GM23338 (cell line): ENCODE results near the gene CYP27A1. TPM values are rescaled to one million over a fixed set of nuclear protein-coding genes. Genes with fewer than 3 reads are reported as not detected.

Experiments used
- ATAC-seq: fragments of 200-7000 bp; cut with Tn5 transposase; 3 replicates; pipeline ENCODE4 v1.9.1; 2020
- DNase-seq: peaks from one replicate; pipeline ENCODE4 v3.0.0-alpha.2; 2015; ENCODE audit warnings: low spot score
- H2AFZ ChIP-seq: fragments of 200-600 bp; sonication (generic); 2 replicates; pipeline ENCODE4 v1.8.0; 2016; ENCODE audit warnings: antibody characterized with exemption, mild to moderate bottlenecking, moderate library complexity
- H3F3A ChIP-seq: fragments of 200-600 bp; sonication (generic); replicated peaks from 2 replicates; pipeline ENCODE4 v1.8.0; 2017; ENCODE audit warnings: antibody characterized with exemption, mixed run types, low read depth
- H3K27ac ChIP-seq: fragments of 200-600 bp; sonication (generic); 2 replicates; pipeline ENCODE4 v1.6.1; 2016; ENCODE audit warnings: low read depth
- H3K27me3 ChIP-seq: fragments of 200-600 bp; sonication (generic); 2 replicates; pipeline ENCODE4 v1.8.0; 2016; ENCODE audit warnings: mild to moderate bottlenecking, mixed run types, moderate library complexity; ENCODE audit not compliant: insufficient read depth
- H3K36me3 ChIP-seq: fragments of 200-600 bp; sonication (generic); 2 replicates; pipeline ENCODE4 v1.8.0; 2016; ENCODE audit warnings: mild to moderate bottlenecking; ENCODE audit not compliant: insufficient read depth
- H3K4me1 ChIP-seq: fragments of 200-600 bp; sonication (generic); 2 replicates; pipeline ENCODE4 v1.8.0; 2016; ENCODE audit warnings: mild to moderate bottlenecking, moderate library complexity; ENCODE audit not compliant: insufficient read depth
- H3K4me2 ChIP-seq: fragments of 200-600 bp; sonication (generic); 2 replicates; pipeline ENCODE4 v1.7.1; 2017; ENCODE audit warnings: mixed run types
- H3K4me3 ChIP-seq: fragments of 200-600 bp; sonication (generic); 2 replicates; pipeline ENCODE4 v1.6.1; 2016; ENCODE audit warnings: mixed run types
- H3K79me2 ChIP-seq: fragments of 200-600 bp; sonication (generic); replicated peaks from 2 replicates; pipeline ENCODE4 v1.8.0; 2017; ENCODE audit warnings: mild to moderate bottlenecking; ENCODE audit not compliant: insufficient read depth
- H3K9me2 ChIP-seq: fragments of 200-600 bp; sonication (generic); 2 replicates; pipeline ENCODE4 v1.8.0; 2017; ENCODE audit not compliant: insufficient read depth
- H4K20me1 ChIP-seq: fragments of 200-600 bp; sonication (generic); replicated peaks from 2 replicates; pipeline ENCODE4 v1.8.0; 2017; ENCODE audit warnings: mild to moderate bottlenecking; ENCODE audit not compliant: insufficient read depth
- H3K27ac Mint-ChIP-seq: 2 replicates; pipeline ENCODE4 v1.8.0; 2020; ENCODE audit warnings: inconsistent platforms, mild to moderate bottlenecking, moderate library complexity, mixed read lengths
- H3K27me3 Mint-ChIP-seq: 3 replicates; pipeline ENCODE4 v1.8.0; 2022; ENCODE audit warnings: low read depth, mild to moderate bottlenecking, moderate library complexity, mixed read lengths, inconsistent platforms; ENCODE audit not compliant: insufficient read depth, poor library complexity
- H3K36me3 Mint-ChIP-seq: 3 replicates; pipeline ENCODE4 v1.8.0; 2021; ENCODE audit warnings: low read depth, mild to moderate bottlenecking, inconsistent platforms, moderate library complexity, mixed read lengths
- H3K4me1 Mint-ChIP-seq: 3 replicates; pipeline ENCODE4 v1.8.0; 2020; ENCODE audit warnings: mild to moderate bottlenecking, inconsistent platforms, mixed read lengths
- H3K4me3 Mint-ChIP-seq: 3 replicates; pipeline ENCODE4 v1.8.0; 2021; ENCODE audit warnings: moderate library complexity, mild to moderate bottlenecking, inconsistent platforms, mixed read lengths
- H3K9me3 Mint-ChIP-seq: 3 replicates; pipeline ENCODE4 v1.8.0; 2020; ENCODE audit warnings: moderate library complexity, mild to moderate bottlenecking, inconsistent platforms, mixed read lengths
- CREB1 ChIP-seq: fragments of 250-450 bp; sonication (Bioruptor Pico); IDR thresholded peaks from 2 replicates; pipeline ENCODE4 v1.5.0; 2020; ENCODE audit warnings: low read depth, mild to moderate bottlenecking, moderate library complexity
- ETS1 ChIP-seq: IDR thresholded peaks from 2 replicates; pipeline ENCODE4 v1.6.1; 2016; ENCODE audit warnings: antibody characterized with exemption
- EZH2 ChIP-seq: fragments of 200-600 bp; sonication (generic); IDR thresholded peaks from one replicate; pipeline ENCODE4 v1.8.0; 2017; ENCODE audit warnings: antibody characterized with exemption, mild to moderate bottlenecking, low read depth; ENCODE audit not compliant: unreplicated experiment
- EZH2phosphoT487 ChIP-seq: fragments of 200-600 bp; sonication (generic); IDR thresholded peaks from one replicate; pipeline ENCODE4 v1.8.1; 2018; ENCODE audit warnings: antibody characterized with exemption; ENCODE audit not compliant: unreplicated experiment
- JUNB ChIP-seq: IDR thresholded peaks from one replicate; pipeline ENCODE4 v1.6.1; 2016; ENCODE audit warnings: antibody characterized with exemption; ENCODE audit not compliant: unreplicated experiment
- NANOG ChIP-seq: IDR thresholded peaks from 2 replicates; pipeline ENCODE4 v1.6.1; 2016; ENCODE audit warnings: antibody characterized with exemption, borderline replicate concordance
- POLR2AphosphoS5 ChIP-seq: IDR thresholded peaks from 2 replicates; pipeline ENCODE4 v1.6.1; 2016; ENCODE audit warnings: antibody characterized with exemption, low read depth
- REST ChIP-seq: IDR thresholded peaks from one replicate; pipeline ENCODE4 v1.6.1; 2018; ENCODE audit warnings: antibody characterized with exemption; ENCODE audit not compliant: unreplicated experiment
- STAT1 ChIP-seq: IDR thresholded peaks from one replicate; pipeline ENCODE4 v1.6.1; 2016; ENCODE audit warnings: antibody characterized with exemption; ENCODE audit not compliant: unreplicated experiment
- ZNF114 ChIP-seq: fragments of 250-450 bp; sonication (Bioruptor Pico); IDR thresholded peaks from 2 replicates; pipeline ENCODE4 v1.5.0; 2020; ENCODE audit warnings: mild to moderate bottlenecking, moderate library complexity
- ZNF331 ChIP-seq: fragments of 250-450 bp; sonication (Bioruptor Pico); IDR thresholded peaks from 2 replicates; pipeline ENCODE4 v1.5.0; 2020; ENCODE audit warnings: low read depth, mild to moderate bottlenecking, moderate library complexity
- polyA plus RNA-seq: library from polyadenylated mRNA; unstranded; fragments of >200 nt; fragmentation: Nextera tagmentation; extraction: Ambion mirVana; gene quantifications from 2 replicates; pipeline ENCODE4 v1.2.1, GENCODE V29; 2016
- total RNA-seq: library from RNA; depleted of rRNA; stranded (reverse); fragments of >200 nt; shearing (Covaris generic); gene quantifications from 2 replicates; pipeline ENCODE4 v1.2.3, GENCODE V29; 2014
- TF ChIP-seq, protein P1 (sequence below), 2 experiments: fragments of 200-600 bp in 1 of 2; sonication (generic) in 1 of 2; conservative IDR thresholded peaks; 2 replicates each; pipeline versions ENCODE4 v1.5.1 to v1.6.1; 2016 to 2017; ENCODE audit warnings: antibody characterized with exemption in 2 of 2, low read depth in 2 of 2, mild to moderate bottlenecking in 2 of 2, moderate library complexity in 1 of 2
- TF ChIP-seq, protein P2 (sequence below): fragments of 250-450 bp; sonication (Bioruptor Pico); IDR thresholded peaks from 2 replicates; pipeline ENCODE4 v1.5.0; 2020; ENCODE audit warnings: mild to moderate bottlenecking, moderate library complexity

The CYP27A1 gene
- total and polyA plus RNA-seq, 2 experiments from 2014 or later, result 2.2 to 6.9 TPM

DNA sequence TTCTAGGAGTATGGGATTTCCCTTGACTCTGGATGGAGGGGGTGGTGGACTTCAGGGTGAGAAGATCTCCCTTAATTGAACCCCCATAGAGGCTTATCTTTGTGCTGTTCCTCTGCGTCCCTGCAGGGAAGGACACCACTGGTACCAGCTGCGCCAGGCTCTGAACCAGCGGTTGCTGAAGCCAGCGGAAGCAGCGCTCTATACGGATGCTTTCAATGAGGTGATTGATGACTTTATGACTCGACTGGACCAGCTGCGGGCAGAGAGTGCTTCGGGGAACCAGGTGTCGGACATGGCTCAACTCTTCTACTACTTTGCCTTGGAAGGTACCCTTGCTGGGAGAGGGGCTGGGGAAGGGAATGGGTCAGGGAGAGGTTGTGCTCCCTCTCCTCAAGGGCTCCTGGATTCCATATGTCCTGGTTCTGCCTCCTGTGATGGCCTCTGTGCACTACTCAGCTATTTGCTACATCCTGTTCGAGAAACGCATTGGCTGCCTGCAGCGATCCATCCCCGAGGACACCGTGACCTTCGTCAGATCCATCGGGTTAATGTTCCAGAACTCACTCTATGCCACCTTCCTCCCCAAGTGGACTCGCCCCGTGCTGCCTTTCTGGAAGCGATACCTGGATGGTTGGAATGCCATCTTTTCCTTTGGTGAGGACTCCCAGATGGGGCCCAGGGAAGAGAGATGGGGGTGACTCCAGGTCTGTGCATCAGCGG lies 30.3 kb downstream of the CYP27A1 start:
- no peak overlapping the region for H3K4me3 Mint-ChIP-seq
- Histone ChIP-seq H3F3A (no peaks in the 10 kb centered on the region), H4K20me1 (no peaks in the 10 kb centered on the region), H3K9me2 (no peaks in the 10 kb centered on the region), H3K27me3 (no peaks in the 10 kb centered on the region), H3K36me3 (no peaks in the 10 kb centered on the region), H3K4me1 (no peaks in the 10 kb centered on the region), H2AFZ (no peak overlapping the region), H3K4me2 (no peak overlapping the region), H3K79me2 (no peaks in the 10 kb centered on the region), H3K4me3 (no peak overlapping the region), H3K27ac (no peak overlapping the region)
- DNase-seq, result no peak
- H3K27ac Mint-ChIP-seq, result no peak overlapping the region
- no peaks in the 10 kb centered on the region for H3K9me3 Mint-ChIP-seq
- peaks cover 4% of the 10 kb centered on the region for H3K27me3 Mint-ChIP-seq
- no peak for ATAC-seq
- no peaks in the 10 kb centered on the region for H3K36me3 Mint-ChIP-seq
- no peaks in the 10 kb centered on the region for H3K4me1 Mint-ChIP-seq
- no peak for TF ChIP-seq REST
- no peak for TF ChIP-seq POLR2AphosphoS5
- TF ChIP-seq, protein P1, sequence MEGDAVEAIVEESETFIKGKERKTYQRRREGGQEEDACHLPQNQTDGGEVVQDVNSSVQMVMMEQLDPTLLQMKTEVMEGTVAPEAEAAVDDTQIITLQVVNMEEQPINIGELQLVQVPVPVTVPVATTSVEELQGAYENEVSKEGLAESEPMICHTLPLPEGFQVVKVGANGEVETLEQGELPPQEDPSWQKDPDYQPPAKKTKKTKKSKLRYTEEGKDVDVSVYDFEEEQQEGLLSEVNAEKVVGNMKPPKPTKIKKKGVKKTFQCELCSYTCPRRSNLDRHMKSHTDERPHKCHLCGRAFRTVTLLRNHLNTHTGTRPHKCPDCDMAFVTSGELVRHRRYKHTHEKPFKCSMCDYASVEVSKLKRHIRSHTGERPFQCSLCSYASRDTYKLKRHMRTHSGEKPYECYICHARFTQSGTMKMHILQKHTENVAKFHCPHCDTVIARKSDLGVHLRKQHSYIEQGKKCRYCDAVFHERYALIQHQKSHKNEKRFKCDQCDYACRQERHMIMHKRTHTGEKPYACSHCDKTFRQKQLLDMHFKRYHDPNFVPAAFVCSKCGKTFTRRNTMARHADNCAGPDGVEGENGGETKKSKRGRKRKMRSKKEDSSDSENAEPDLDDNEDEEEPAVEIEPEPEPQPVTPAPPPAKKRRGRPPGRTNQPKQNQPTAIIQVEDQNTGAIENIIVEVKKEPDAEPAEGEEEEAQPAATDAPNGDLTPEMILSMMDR (conservative IDR thresholded peaks at IDR 0.05; ENCODE audit: low read depth in 2 of 2), result no peak
- TF ChIP-seq CREB1, result no peak
- TF ChIP-seq ETS1, result no peak
- TF ChIP-seq, protein P2, sequence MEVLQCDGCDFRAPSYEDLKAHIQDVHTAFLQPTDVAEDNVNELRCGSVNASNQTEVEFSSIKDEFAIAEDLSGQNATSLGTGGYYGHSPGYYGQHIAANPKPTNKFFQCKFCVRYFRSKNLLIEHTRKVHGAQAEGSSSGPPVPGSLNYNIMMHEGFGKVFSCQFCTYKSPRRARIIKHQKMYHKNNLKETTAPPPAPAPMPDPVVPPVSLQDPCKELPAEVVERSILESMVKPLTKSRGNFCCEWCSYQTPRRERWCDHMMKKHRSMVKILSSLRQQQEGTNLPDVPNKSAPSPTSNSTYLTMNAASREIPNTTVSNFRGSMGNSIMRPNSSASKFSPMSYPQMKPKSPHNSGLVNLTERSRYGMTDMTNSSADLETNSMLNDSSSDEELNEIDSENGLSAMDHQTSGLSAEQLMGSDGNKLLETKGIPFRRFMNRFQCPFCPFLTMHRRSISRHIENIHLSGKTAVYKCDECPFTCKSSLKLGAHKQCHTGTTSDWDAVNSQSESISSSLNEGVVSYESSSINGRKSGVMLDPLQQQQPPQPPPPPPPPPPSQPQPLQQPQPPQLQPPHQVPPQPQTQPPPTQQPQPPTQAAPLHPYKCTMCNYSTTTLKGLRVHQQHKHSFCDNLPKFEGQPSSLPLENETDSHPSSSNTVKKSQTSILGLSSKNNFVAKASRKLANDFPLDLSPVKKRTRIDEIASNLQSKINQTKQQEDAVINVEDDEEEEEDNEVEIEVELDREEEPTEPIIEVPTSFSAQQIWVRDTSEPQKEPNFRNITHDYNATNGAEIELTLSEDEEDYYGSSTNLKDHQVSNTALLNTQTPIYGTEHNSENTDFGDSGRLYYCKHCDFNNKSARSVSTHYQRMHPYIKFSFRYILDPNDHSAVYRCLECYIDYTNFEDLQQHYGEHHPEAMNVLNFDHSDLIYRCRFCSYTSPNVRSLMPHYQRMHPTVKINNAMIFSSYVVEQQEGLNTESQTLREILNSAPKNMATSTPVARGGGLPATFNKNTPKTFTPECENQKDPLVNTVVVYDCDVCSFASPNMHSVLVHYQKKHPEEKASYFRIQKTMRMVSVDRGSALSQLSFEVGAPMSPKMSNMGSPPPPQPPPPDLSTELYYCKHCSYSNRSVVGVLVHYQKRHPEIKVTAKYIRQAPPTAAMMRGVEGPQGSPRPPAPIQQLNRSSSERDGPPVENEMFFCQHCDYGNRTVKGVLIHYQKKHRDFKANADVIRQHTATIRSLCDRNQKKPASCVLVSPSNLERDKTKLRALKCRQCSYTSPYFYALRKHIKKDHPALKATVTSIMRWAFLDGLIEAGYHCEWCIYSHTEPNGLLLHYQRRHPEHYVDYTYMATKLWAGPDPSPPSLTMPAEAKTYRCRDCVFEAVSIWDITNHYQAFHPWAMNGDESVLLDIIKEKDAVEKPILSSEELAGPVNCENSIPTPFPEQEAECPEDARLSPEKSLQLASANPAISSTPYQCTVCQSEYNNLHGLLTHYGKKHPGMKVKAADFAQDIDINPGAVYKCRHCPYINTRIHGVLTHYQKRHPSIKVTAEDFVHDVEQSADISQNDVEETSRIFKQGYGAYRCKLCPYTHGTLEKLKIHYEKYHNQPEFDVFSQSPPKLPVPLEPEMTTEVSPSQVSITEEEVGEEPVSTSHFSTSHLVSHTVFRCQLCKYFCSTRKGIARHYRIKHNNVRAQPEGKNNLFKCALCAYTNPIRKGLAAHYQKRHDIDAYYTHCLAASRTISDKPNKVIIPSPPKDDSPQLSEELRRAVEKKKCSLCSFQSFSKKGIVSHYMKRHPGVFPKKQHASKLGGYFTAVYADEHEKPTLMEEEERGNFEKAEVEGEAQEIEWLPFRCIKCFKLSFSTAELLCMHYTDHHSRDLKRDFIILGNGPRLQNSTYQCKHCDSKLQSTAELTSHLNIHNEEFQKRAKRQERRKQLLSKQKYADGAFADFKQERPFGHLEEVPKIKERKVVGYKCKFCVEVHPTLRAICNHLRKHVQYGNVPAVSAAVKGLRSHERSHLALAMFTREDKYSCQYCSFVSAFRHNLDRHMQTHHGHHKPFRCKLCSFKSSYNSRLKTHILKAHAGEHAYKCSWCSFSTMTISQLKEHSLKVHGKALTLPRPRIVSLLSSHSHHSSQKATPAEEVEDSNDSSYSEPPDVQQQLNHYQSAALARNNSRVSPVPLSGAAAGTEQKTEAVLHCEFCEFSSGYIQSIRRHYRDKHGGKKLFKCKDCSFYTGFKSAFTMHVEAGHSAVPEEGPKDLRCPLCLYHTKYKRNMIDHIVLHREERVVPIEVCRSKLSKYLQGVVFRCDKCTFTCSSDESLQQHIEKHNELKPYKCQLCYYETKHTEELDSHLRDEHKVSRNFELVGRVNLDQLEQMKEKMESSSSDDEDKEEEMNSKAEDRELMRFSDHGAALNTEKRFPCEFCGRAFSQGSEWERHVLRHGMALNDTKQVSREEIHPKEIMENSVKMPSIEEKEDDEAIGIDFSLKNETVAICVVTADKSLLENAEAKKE (CRISPR knock-in tag), result no peak
- no peak for TF ChIP-seq EZH2phosphoT487
- no peak for TF ChIP-seq STAT1
- no peak for TF ChIP-seq NANOG
- no peak for TF ChIP-seq ZNF114 (CRISPR knock-in tag)
- no peak for TF ChIP-seq EZH2
- TF ChIP-seq ZNF331 (CRISPR knock-in tag), result no peak
- no peak for TF ChIP-seq JUNB
